Endothelial cell of umbilical vein (primary cell): ENCODE data around the gene CUL7. TPM values are rescaled to one million over a fixed set of nuclear protein-coding genes. Genes with fewer than 3 reads are reported as not detected.

Source experiments
- BruUV-seq: library from RNA; stranded (reverse); fragments of 400-500 nt; replicated peaks from 2 replicates; lab custom pipeline; 2021; lab: Mats Ljungman, UMichigan
- CTCF ChIA-PET: fragments of 300-600, 350-600 bp; sonication (Branson Sonifier 250); formaldehyde crosslinking; loops from one replicate; lab custom pipeline; 2021; ENCODE audit warnings: antibody characterized with exemption, inconsistent platforms; lab: Charles Lee
- POLR2A ChIA-PET: fragments of 300-600, 350-600 bp; sonication (Branson Sonifier 250); formaldehyde crosslinking; loops from one replicate; lab custom pipeline; 2021; ENCODE audit warnings: antibody characterized with exemption, inconsistent platforms; lab: Charles Lee
- DNase-seq: peaks from one replicate; pipeline ENCODE4 v3.0.0-alpha.2; 2011; ENCODE audit warnings: low read depth, low spot score
- FAIRE-seq: peaks from 2 replicates; lab custom pipeline; 2011; peaks lifted over from hg19 to GRCh38; lab: Jason Lieb, UNC
- H2AFZ ChIP-seq: 2 replicates; pipeline ENCODE4 v1.6.0; 2012; ENCODE audit warnings: low read depth, low read length, control low read depth, inconsistent platforms
- H3K27ac ChIP-seq: 2 replicates; pipeline ENCODE4 v1.5.1; 2011; ENCODE audit warnings: low read depth, mild to moderate bottlenecking, control low read depth, low read length, moderate library complexity; ENCODE audit not compliant: insufficient read depth
- H3K27me3 ChIP-seq, 2 experiments: 2 replicates each; pipeline versions ENCODE4 v1.6.0 to v1.6.1; 2011; ENCODE audit warnings: low read length in 2 of 2, mixed read lengths in 1 of 2; ENCODE audit not compliant: control insufficient read depth in 2 of 2, insufficient read depth in 2 of 2
- H3K36me3 ChIP-seq, 2 experiments: 2 replicates in 1 of 2; 3 replicates in 1 of 2; pipeline ENCODE4 v1.5.1; 2011; ENCODE audit warnings: low read length in 2 of 2, mild to moderate bottlenecking in 1 of 2, moderate library complexity in 1 of 2; ENCODE audit not compliant: control insufficient read depth in 2 of 2, insufficient read depth in 2 of 2; ENCODE audit errors: extremely low read depth in 1 of 2
- H3K4me1 ChIP-seq: 3 replicates; pipeline ENCODE4 v1.5.1; 2011; ENCODE audit warnings: mild to moderate bottlenecking, low read length; ENCODE audit not compliant: control insufficient read depth, insufficient read depth; ENCODE audit errors: extremely low read depth
- H3K4me2 ChIP-seq: 2 replicates; pipeline ENCODE4 v1.6.1; 2011; ENCODE audit warnings: low read length, control low read depth, mixed read lengths; ENCODE audit not compliant: insufficient read depth
- H3K4me3 ChIP-seq, 3 experiments: fragments of 200-600 bp in 1 of 3; sonication (generic), shearing (Covaris generic) in 1 of 3; replicated peaks in 1 of 3; 2 replicates each; pipeline ENCODE4 v1.5.1; 2011 to 2016; ENCODE audit warnings: control low read depth in 3 of 3, low read length in 3 of 3, mild to moderate bottlenecking in 2 of 3, inconsistent platforms in 1 of 3, low read depth in 1 of 3, moderate library complexity in 1 of 3; ENCODE audit not compliant: insufficient read depth in 1 of 3
- H3K79me2 ChIP-seq: 2 replicates; pipeline ENCODE4 v1.6.0; 2012; ENCODE audit warnings: low read length, inconsistent platforms; ENCODE audit not compliant: control insufficient read depth, insufficient read depth
- H3K9ac ChIP-seq: replicated peaks from 2 replicates; pipeline ENCODE3; 2011; ENCODE audit warnings: low read length, control low read depth; ENCODE audit not compliant: insufficient read depth; ENCODE audit errors: extremely low read depth
- H3K9me1 ChIP-seq: replicated peaks from 3 replicates; pipeline ENCODE4 v1.6.0; 2011; ENCODE audit warnings: mild to moderate bottlenecking, low read length; ENCODE audit not compliant: control insufficient read depth, insufficient read depth; ENCODE audit errors: extremely low read depth
- H3K9me3 ChIP-seq: replicated peaks from 2 replicates; pipeline ENCODE4 v1.5.1; 2012; ENCODE audit warnings: low read length, inconsistent platforms; ENCODE audit not compliant: control insufficient read depth, insufficient read depth
- H4K20me1 ChIP-seq: replicated peaks from 2 replicates; pipeline ENCODE3; 2011; ENCODE audit warnings: mild to moderate bottlenecking, low read length; ENCODE audit not compliant: control insufficient read depth, insufficient read depth; ENCODE audit errors: extremely low read depth
- CTCF ChIP-seq, 2 donors: IDR thresholded peaks; 1 replicate in 1 of 2; 2 replicates in 1 of 2; pipeline ENCODE4 v1.5.1; 2011; ENCODE audit warnings: low read length in 2 of 2, mild to moderate bottlenecking in 2 of 2, moderate library complexity in 2 of 2, control low read depth in 1 of 2, inconsistent platforms in 1 of 2, low read depth in 1 of 2; ENCODE audit not compliant: insufficient read depth in 1 of 2; ENCODE audit errors: extremely low read depth in 1 of 2
- EZH2 ChIP-seq: IDR thresholded peaks from 2 replicates; pipeline ENCODE4 v1.6.1; 2012; ENCODE audit warnings: borderline replicate concordance, low read depth, mild to moderate bottlenecking, moderate library complexity, low read length, inconsistent platforms; ENCODE audit not compliant: severe bottlenecking
- FOS ChIP-seq: IDR thresholded peaks from 2 replicates; pipeline ENCODE4 v1.6.1; 2011; ENCODE audit warnings: mild to moderate bottlenecking, low read length, moderate library complexity, borderline replicate concordance; ENCODE audit not compliant: insufficient read depth
- GATA2 ChIP-seq: IDR thresholded peaks from 2 replicates; pipeline ENCODE4 v1.7.0; 2011; ENCODE audit warnings: low read depth, mild to moderate bottlenecking, moderate library complexity, mixed read lengths, low read length; ENCODE audit not compliant: insufficient read length, insufficient read depth
- JUN ChIP-seq: IDR thresholded peaks from 2 replicates; pipeline ENCODE4 v1.6.1; 2011; ENCODE audit warnings: borderline replicate concordance, low read depth; ENCODE audit not compliant: insufficient read length, insufficient read depth
- MAX ChIP-seq: IDR thresholded peaks from 2 replicates; pipeline ENCODE4 v1.6.1; 2011; ENCODE audit not compliant: insufficient read depth, insufficient read length
- MYC ChIP-seq: IDR thresholded peaks from one replicate; pipeline ENCODE4 v1.6.1; 2011; ENCODE audit warnings: mild to moderate bottlenecking, low read depth, low read length
- POLR2A ChIP-seq: IDR thresholded peaks from 2 replicates; pipeline ENCODE4 v1.6.1; 2012; ENCODE audit warnings: low read depth, mild to moderate bottlenecking, control low read depth, low read length
- POLR2AphosphoS5 ChIP-seq: IDR thresholded peaks from 2 replicates; pipeline ENCODE4 v1.6.1; 2012; ENCODE audit warnings: low read depth, mild to moderate bottlenecking, control low read depth, low read length, moderate library complexity; ENCODE audit not compliant: insufficient read depth
- dilution Hi-C: fragments of 300-500 bp; cut with MboI; formaldehyde crosslinking; loops from one replicate; pipeline ENCODE4 v1.15.0; 2019; ENCODE audit warnings: low sequenced_read_pairs; ENCODE audit not compliant: extremely low pct_ligation_motif_present
- intact Hi-C: fragments of 100-400 bp; cut with micrococcal nuclease; formaldehyde crosslinking; loops from one replicate; pipeline ENCODE4 v1.10.0; 2022
- polyA plus RNA-seq, 4 experiments: library from polyadenylated mRNA; depleted of rRNA in 3 of 4; stranded (reverse) in 3 of 4; unstranded in 1 of 4; fragments of >200 nt; gene quantifications; 2 replicates each; pipeline versions ENCODE4 v1.2.1 to v1.2.3, GENCODE V29; 2011 to 2012; ENCODE audit warnings: missing spikeins in 1 of 4
- total RNA-seq: library from RNA; stranded (reverse); gene quantifications from 2 replicates; pipeline ENCODE4 v1.2.3, GENCODE V29; 2021

Gene CUL7
- total and polyA plus RNA-seq, 2 donors (not counting 3 experiments of a cell fraction or from before 2014, with no cell fraction given): 29.4 to 33.7 TPM

DNA sequence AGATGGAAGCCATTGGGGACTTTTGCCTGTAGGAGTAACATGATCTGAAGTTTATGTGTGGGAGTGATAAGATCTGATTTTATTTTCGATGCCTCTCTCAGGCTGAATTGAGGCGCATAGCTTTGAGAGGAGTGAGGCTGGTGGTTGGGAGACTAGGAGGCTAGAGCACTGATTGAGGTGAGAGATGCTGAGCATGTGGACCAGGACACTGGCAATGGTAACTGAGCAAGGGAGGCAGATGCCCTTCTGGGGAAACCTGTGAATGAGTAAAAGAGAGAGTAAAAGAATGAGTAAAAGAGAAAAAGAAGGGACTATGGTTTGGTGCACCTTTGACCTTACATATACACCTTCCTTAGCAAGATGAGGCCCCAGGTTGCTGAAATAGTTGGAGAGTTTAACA, 29.2 kb downstream of the CUL7 start:
- no TSS peak for BruUV-seq
- peaks cover 32% of the 10 kb centered on the region for H3K79me2 ChIP-seq
- no peak for FAIRE-seq

More for the DNA sequence above, 29.2 kb downstream of the CUL7 start:
- dilution Hi-C loops: no loop called here
- no peak for DNase-seq
- TF ChIP-seq MAX (no peak), JUN (no peak), CTCF (IDR thresholded peaks at IDR 0.05; ENCODE audit: extremely low read depth in 1 of 2, insufficient read depth in 1 of 2, low read depth in 1 of 2, low read length in 2 of 2) (no peak), EZH2 (no peak), GATA2 (no peak), MYC (no peak), FOS (no peak), POLR2A (no peak), POLR2AphosphoS5 (no peak)
- no peak overlapping the region for H2AFZ ChIP-seq
- H3K4me1 ChIP-seq: no peaks in the 10 kb centered on the region
- ChIA-PET CTCF (no interaction called here), POLR2A (interaction anchor here (0.6 kb wide), 1 partner anchor 114 kb away, joined by 12 read pairs; no protein-coding TSS in a partner anchor)
- no peak overlapping the region for H3K4me2 ChIP-seq
- no peaks in the 10 kb centered on the region for H4K20me1 ChIP-seq
- intact Hi-C loops: no loop called here
- H3K27me3 ChIP-seq: no peaks in the 10 kb centered on the region
- H3K27ac ChIP-seq: no peak overlapping the region
- no peak overlapping the region for H3K9ac ChIP-seq
- H3K4me3 ChIP-seq: no peak overlapping the region
- no peaks in the 10 kb centered on the region for H3K9me1 ChIP-seq
- no peaks in the 10 kb centered on the region for H3K9me3 ChIP-seq
- H3K36me3 ChIP-seq: peaks cover 16 to 29% of the 10 kb centered on the region in 2 experiments
